HepG2 (cell line): ENCODE measurements around the gene RUVBL1. TPM values are rescaled to one million over a fixed set of nuclear protein-coding genes. Genes with fewer than 3 reads are reported as not detected.

Experiments used
- ATAC-seq: fragments of 200-7000 bp; cut with Tn5 transposase; 3 replicates; pipeline ENCODE4 v1.9.1; 2020; ENCODE audit warnings: mild to moderate bottlenecking, moderate library complexity
- BruUV-seq: library from RNA; stranded (reverse); fragments of 400-500 nt; replicated peaks from 2 replicates; lab custom pipeline; 2021; lab: Mats Ljungman, UMichigan
- CTCF ChIA-PET: fragments of 300-600 bp; formaldehyde crosslinking; extraction: SDS; loops from one replicate; lab custom pipeline; 2021; ENCODE audit warnings: low total read pairs, inconsistent platforms, low intra/inter-chr PET ratio; lab: Yijun Ruan, JAX
- POLR2A ChIA-PET: fragments of 350-600 bp; sonication (Branson Sonifier 250); formaldehyde crosslinking; loops from one replicate; lab custom pipeline; 2020; ENCODE audit warnings: antibody characterized with exemption, inconsistent platforms; lab: Yijun Ruan, JAX
- DNase-seq: peaks from one replicate; pipeline ENCODE4 v3.0.0-alpha.2; 2015; ENCODE audit warnings: low spot score
- FAIRE-seq: peaks from 3 replicates; lab custom pipeline; 2011; peaks lifted over from hg19 to GRCh38; lab: Jason Lieb, UNC
- H2AFZ ChIP-seq: one replicate; pipeline ENCODE4 v1.6.1; 2011; ENCODE audit warnings: low read length, inconsistent platforms
- H3K27ac ChIP-seq: fragments of 300-600 bp; 3 replicates; pipeline ENCODE4 v1.8.0; 2011; ENCODE audit warnings: mixed run types, mild to moderate bottlenecking, mixed read lengths, low read length, inconsistent platforms; ENCODE audit not compliant: insufficient read depth; ENCODE audit errors: extremely low read length
- H3K27me3 ChIP-seq, 2 experiments: fragments of 200-600 bp in 1 of 2; 2 replicates in 1 of 2; 3 replicates in 1 of 2; pipeline versions ENCODE4 v1.6.0 to v1.8.0; 2011; ENCODE audit warnings: low read length in 2 of 2, mild to moderate bottlenecking in 2 of 2, moderate library complexity in 2 of 2, inconsistent platforms in 1 of 2; ENCODE audit not compliant: insufficient read depth in 2 of 2, control insufficient read depth in 1 of 2
- H3K36me3 ChIP-seq, 2 experiments: fragments of 200-600 bp in 1 of 2; replicated peaks in 1 of 2; 2 replicates in 1 of 2; 3 replicates in 1 of 2; pipeline versions ENCODE4 v1.5.1 to v1.8.0; 2011; ENCODE audit warnings: low read length in 2 of 2, inconsistent platforms in 1 of 2; ENCODE audit not compliant: insufficient read depth in 2 of 2, control insufficient read depth in 1 of 2
- H3K4me1 ChIP-seq: 2 replicates; pipeline ENCODE4 v1.5.1; 2012; ENCODE audit warnings: low read length, inconsistent platforms; ENCODE audit not compliant: insufficient read depth
- H3K4me2 ChIP-seq: 2 replicates; pipeline ENCODE4 v1.6.0; 2011; ENCODE audit warnings: low read depth, low read length, inconsistent platforms
- H3K4me3 ChIP-seq, 3 experiments: fragments of 200-600 bp in 1 of 3; sonication (generic), shearing (Covaris generic) in 1 of 3; replicated peaks in 1 of 3; 2 replicates each; pipeline ENCODE4 v1.5.1; 2011 to 2016; ENCODE audit warnings: low read length in 3 of 3, inconsistent platforms in 2 of 3, low read depth in 2 of 3, mild to moderate bottlenecking in 2 of 3, control low read depth in 1 of 3, mixed read lengths in 1 of 3; ENCODE audit not compliant: insufficient read depth in 1 of 3
- H3K79me2 ChIP-seq: one replicate; pipeline ENCODE4 v1.6.1; 2011; ENCODE audit warnings: low read length, inconsistent platforms; ENCODE audit not compliant: insufficient read depth
- H3K9ac ChIP-seq: 2 replicates; pipeline ENCODE4 v1.6.0; 2011; ENCODE audit warnings: mild to moderate bottlenecking, low read depth, low read length, inconsistent platforms; ENCODE audit not compliant: insufficient read depth
- H3K9me3 ChIP-seq: 2 replicates; pipeline ENCODE4 v1.5.1; 2012; ENCODE audit warnings: mild to moderate bottlenecking, low read length
- H4K20me1 ChIP-seq: 2 replicates; pipeline ENCODE4 v1.6.0; 2011; ENCODE audit warnings: inconsistent platforms, mild to moderate bottlenecking, low read length, moderate library complexity; ENCODE audit not compliant: insufficient read depth
- CEBPB ChIP-seq: IDR thresholded peaks from 2 replicates; pipeline ENCODE4 v1.6.1; 2011; ENCODE audit warnings: low read depth, low read length, improper control_type of control experiment, borderline replicate concordance
- GATAD1 ChIP-seq: IDR thresholded peaks from 2 replicates; pipeline ENCODE4 v1.6.1; 2016; ENCODE audit warnings: missing genetic modification reagents, missing compliant biosample characterization
- HNF4A ChIP-seq: sonication (generic); formaldehyde crosslinking; IDR thresholded peaks from 2 replicates; pipeline ENCODE4 v1.4.0; 2020; ENCODE audit warnings: missing genetic modification reagents
- MAFK ChIP-seq, 2 experiments: IDR thresholded peaks in 1 of 2; conservative IDR thresholded peaks in 1 of 2; 2 replicates each; pipeline ENCODE4 v1.6.1; 2011; ENCODE audit warnings: improper control_type of control experiment in 2 of 2, low read length in 2 of 2
- MTF2 ChIP-seq: sonication (generic); formaldehyde crosslinking; IDR thresholded peaks from 2 replicates; pipeline ENCODE4 v1.5.0; 2020; ENCODE audit warnings: missing genetic modification reagents, borderline replicate concordance
- NCOA2 ChIP-seq: sonication (generic); formaldehyde crosslinking; IDR thresholded peaks from 2 replicates; pipeline ENCODE4 v1.8.0; 2022; ENCODE audit warnings: inconsistent platforms
- TBL1XR1 ChIP-seq: fragments of 150-350 bp; IDR thresholded peaks from 2 replicates; pipeline ENCODE4 v1.6.1; 2014; ENCODE audit warnings: borderline replicate concordance, low read length; ENCODE audit not compliant: partially characterized antibody
- TP53 ChIP-seq: sonication (generic); formaldehyde crosslinking; conservative IDR thresholded peaks from 2 replicates; pipeline ENCODE4 v1.4.0; 2020; ENCODE audit warnings: missing genetic modification reagents
- ZNF773 ChIP-seq: sonication (generic); formaldehyde crosslinking; IDR thresholded peaks from 2 replicates; pipeline ENCODE4 v1.4.0; 2020; ENCODE audit warnings: missing genetic modification reagents, borderline replicate concordance
- WGBS: methylation state at CpG from one replicate; pipeline ENCODE4 v1.1.6; 2017; ENCODE audit warnings: low lambda C conversion rate; 5-methylcytosine and 5-hydroxymethylcytosine counted together
- in situ Hi-C: cut with HindIII; loops from 2 replicates; pipeline ENCODE4 v1.10.0; 2017; ENCODE audit warnings: low pct_unique_long_range_greater_than_20kb; ENCODE audit not compliant: extremely low pct_ligation_motif_present
- intact Hi-C: fragments of 100-400 bp; cut with micrococcal nuclease; formaldehyde crosslinking; loops from one replicate; pipeline ENCODE4 v1.10.0; 2022; ENCODE audit not compliant: unreplicated experiment
- polyA plus RNA-seq, 8 experiments: library from polyadenylated mRNA; depleted of rRNA in 3 of 8; stranded (reverse) in 7 of 8; unstranded in 1 of 8; fragments of >200 nt; fragmentation: Illumina TruSeq in 4 of 8; extraction: Trizol in 4 of 8; gene quantifications; 2 replicates each; pipeline versions ENCODE4 v1.2.1 to v1.2.3, GENCODE V29; 2011 to 2016; ENCODE audit warnings: low read depth in 4 of 8, missing spikeins in 1 of 8, mixed read lengths in 1 of 8; ENCODE audit not compliant: insufficient read depth in 1 of 8
- total RNA-seq, 5 experiments: library from RNA; depleted of rRNA; stranded (reverse); fragments of >200 nt; fragmentation: Illumina TruSeq; extraction: Trizol; gene quantifications; 2 replicates each; pipeline ENCODE4 v1.2.3, GENCODE V29; 2016; ENCODE audit warnings: low read depth in 1 of 5

The RUVBL1 gene
- total and polyA plus RNA-seq, 2 of the 13 experiments (the other 11 are each of a cell fraction or from before 2014, with no cell fraction given): 32.7 to 86.3 TPM

DNA sequence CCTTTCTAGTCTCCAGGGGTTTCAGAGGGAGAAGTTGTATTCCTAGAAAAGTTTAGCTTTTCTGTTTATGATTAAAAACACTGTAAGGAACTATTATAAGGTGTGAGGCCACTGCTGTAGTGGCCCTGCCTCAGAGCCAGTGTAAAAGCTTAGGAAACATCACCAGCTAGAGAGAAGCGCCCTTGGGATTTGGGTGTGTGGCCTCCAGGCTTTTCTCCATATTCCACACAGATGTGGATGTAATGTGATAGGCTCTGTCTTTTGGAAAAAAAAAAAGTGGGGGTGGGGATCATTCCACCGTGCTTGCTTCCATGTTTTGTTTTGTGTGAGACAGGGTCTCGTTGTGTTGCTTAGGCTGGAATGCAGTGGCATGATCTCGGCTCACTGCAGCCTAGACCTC, 57.5 kb downstream of the RUVBL1 start:
- DNase-seq: no peak
- FAIRE-seq: no peak
- no peak overlapping the region for H2AFZ ChIP-seq
- no peak overlapping the region for H3K9ac ChIP-seq
- intact Hi-C loops (no loop called here), in situ Hi-C loops (no loop called here)
- 96% methylated on average over 4 of the region's 4 CpGs for WGBS
- no peaks in the 10 kb centered on the region for H3K79me2 ChIP-seq
- POLR2A ChIA-PET: interaction anchor here (1.0 to 1.5 kb wide), 2 partner anchors 9 to 13 kb away, joined by 4 read pairs; no protein-coding TSS in a partner anchor
- peaks cover 8% of the 10 kb centered on the region; the same call in 1 of the 2 replicates for H4K20me1 ChIP-seq
- no peak overlapping the region for H3K4me2 ChIP-seq
- no peak for TF ChIP-seq ZNF773 (CRISPR knock-in tag)
- no peak for TF ChIP-seq NCOA2
- no peak for TF ChIP-seq CEBPB
- no peak overlapping the region for H3K4me3 ChIP-seq
- H3K27me3 ChIP-seq: no peaks in the 10 kb centered on the region
- no peak for ATAC-seq
- BruUV-seq: no TSS peak
- H3K9me3 ChIP-seq: no peaks in the 10 kb centered on the region
- H3K4me1 ChIP-seq: no peaks in the 10 kb centered on the region
- peaks cover 52 to 96% of the 10 kb centered on the region in 2 experiments for H3K36me3 ChIP-seq
- CTCF ChIA-PET: no interaction called here
- no peak overlapping the region for H3K27ac ChIP-seq

DNA sequence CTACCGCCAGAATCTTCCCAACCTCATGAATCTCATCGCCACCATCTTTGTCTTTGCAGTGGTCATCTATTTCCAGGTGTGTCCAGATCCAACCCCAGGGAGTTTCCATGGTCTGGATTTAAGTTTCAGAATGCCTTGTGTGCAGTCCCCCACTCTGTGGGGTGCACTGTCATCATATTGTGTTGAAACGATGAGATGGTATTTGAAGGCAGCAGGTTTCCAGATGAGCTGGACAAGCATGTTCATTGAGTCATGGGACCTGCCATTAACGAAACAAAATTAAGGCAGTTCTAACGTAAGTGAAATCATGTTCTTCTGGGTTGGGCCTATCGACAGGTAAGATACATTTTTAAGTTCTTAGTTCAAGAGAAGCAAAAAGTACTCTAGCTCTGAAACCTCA, 58.6 kb downstream of the RUVBL1 start:
- no peak overlapping the region for H3K27ac ChIP-seq
- H3K4me2 ChIP-seq: no peak overlapping the region
- ChIA-PET POLR2A (interaction anchor here (0.6 to 1.0 kb wide), 3 partner anchors 12 to 54 kb away, joined by 3 to 4 read pairs (median 3); no protein-coding TSS in a partner anchor), CTCF (no interaction called here)
- peaks cover 53 to 96% of the 10 kb centered on the region in 2 experiments for H3K36me3 ChIP-seq
- FAIRE-seq: no peak
- H3K9me3 ChIP-seq: no peaks in the 10 kb centered on the region
- no peak overlapping the region for H3K9ac ChIP-seq
- WGBS: 98% methylated on average over 6 of the region's 6 CpGs
- peaks cover 8% of the 10 kb centered on the region; the same call in 1 of the 2 replicates for H4K20me1 ChIP-seq
- no peak overlapping the region for H3K4me3 ChIP-seq
- no peaks in the 10 kb centered on the region for H3K27me3 ChIP-seq
- no peak for ATAC-seq
- no TSS peak for BruUV-seq
- DNase-seq: no peak
- intact Hi-C loops: no loop called here
- H3K79me2 ChIP-seq: no peaks in the 10 kb centered on the region
- TF ChIP-seq GATAD1 (no peak), HNF4A (CRISPR knock-in tag) (no peak), MAFK (conservative IDR thresholded peaks at IDR 0.05 in 1 of 2, IDR thresholded peaks at IDR 0.05 in 1 of 2; ENCODE audit: low read length in 2 of 2) (peak in 1 of 2 experiments; percentile 14; a peak in 1 of 4 replicates), TP53 (no peak), TBL1XR1 (no peak), MTF2 (no peak)
- no peaks in the 10 kb centered on the region for H3K4me1 ChIP-seq
- in situ Hi-C loops: no loop called here
- no peak overlapping the region for H2AFZ ChIP-seq
